K562 (cell line): Measurements from ENCODE around the gene TRIM37. TPM values are rescaled to one million over a fixed set of nuclear protein-coding genes. Genes with fewer than 3 reads are reported as not detected.

Source experiments
- BDP1 ChIP-seq: IDR thresholded peaks from 3 replicates; pipeline ENCODE4 v1.6.1; 2011; ENCODE audit not compliant: insufficient read length, insufficient read depth
- DMBX1 ChIP-seq: fragments of 250-450 bp; sonication (Bioruptor Pico); IDR thresholded peaks from 2 replicates; pipeline ENCODE4 v1.8.0; 2022; ENCODE audit warnings: inconsistent platforms, mild to moderate bottlenecking, moderate library complexity, borderline replicate concordance
- KDM5B ChIP-seq: fragments of 200-600 bp; sonication (generic); IDR thresholded peaks from 2 replicates; pipeline ENCODE4 v1.6.1; 2012; ENCODE audit warnings: low read depth, mild to moderate bottlenecking, moderate library complexity, low read length, control low read depth, inconsistent platforms; ENCODE audit not compliant: insufficient replicate concordance
- MYC ChIP-seq, 2 experiments: fragments of 250-450 bp in 1 of 2; sonication (Bioruptor Pico) in 1 of 2; IDR thresholded peaks; 2 replicates each; pipeline versions ENCODE4 v1.5.1 to v1.6.1; 2012 to 2021; ENCODE audit warnings: low read depth in 2 of 2, borderline replicate concordance in 1 of 2, improper control_type of control experiment in 1 of 2, low read length in 1 of 2, mild to moderate bottlenecking in 1 of 2, moderate library complexity in 1 of 2
- POLR2AphosphoS2 ChIP-seq: IDR thresholded peaks from 2 replicates; pipeline ENCODE4 v1.6.1; 2012; ENCODE audit warnings: low read length, improper control_type of control experiment
- ZC3H4 ChIP-seq: sonication (generic); formaldehyde crosslinking; IDR thresholded peaks from 2 replicates; pipeline ENCODE4 v1.9.0; 2021; ENCODE audit warnings: missing genetic modification reagents, borderline replicate concordance
- polyA plus RNA-seq, 8 experiments: library from polyadenylated mRNA; depleted of rRNA in 4 of 8; stranded (reverse) in 5 of 8; unstranded in 3 of 8; fragments of >200 nt; fragmentation: Nextera tagmentation in 2 of 8; fragmentation: Illumina TruSeq in 1 of 8; extraction: Ambion mirVana in 2 of 8; extraction: Trizol in 1 of 8; gene quantifications; 2 replicates each; pipeline versions ENCODE4 v1.2.1 to v1.2.3, GENCODE V29; 2011 to 2014; ENCODE audit warnings: inconsistent platforms in 1 of 8, missing spikeins in 1 of 8
- total RNA-seq, 7 experiments: library from RNA; depleted of rRNA in 6 of 7; stranded (reverse); fragments of >200 nt in 6 of 7; fragmentation: Illumina TruSeq in 2 of 7; extraction: Trizol in 2 of 7; gene quantifications; 2 replicates each; pipeline versions ENCODE4 v1.2.1 to v1.2.3, GENCODE V29; 2011 to 2021; ENCODE audit warnings: low replicate concordance in 1 of 7
- TF ChIP-seq, protein P1 (sequence below): fragments of 450-650 bp; IDR thresholded peaks from 2 replicates; pipeline ENCODE4 v1.6.1; 2016; ENCODE audit warnings: mild to moderate bottlenecking, moderate library complexity
- TF ChIP-seq, protein P2 (sequence below): sonication (generic); formaldehyde crosslinking; IDR thresholded peaks from 2 replicates; pipeline ENCODE4 v1.8.0; 2022; ENCODE audit warnings: mild to moderate bottlenecking, missing genetic modification reagents
- TF ChIP-seq, protein P3 (sequence below): sonication (generic); formaldehyde crosslinking; IDR thresholded peaks from 2 replicates; pipeline ENCODE4 v1.8.0; 2022; ENCODE audit warnings: missing genetic modification reagents, mild to moderate bottlenecking, borderline replicate concordance

TRIM37 gene
- total and polyA plus RNA-seq, 9 of the 15 experiments (the other 6 are each of a cell fraction or from before 2014, with no cell fraction given), result 4.5 to 31.4 (median 23.8) TPM

DNA sequence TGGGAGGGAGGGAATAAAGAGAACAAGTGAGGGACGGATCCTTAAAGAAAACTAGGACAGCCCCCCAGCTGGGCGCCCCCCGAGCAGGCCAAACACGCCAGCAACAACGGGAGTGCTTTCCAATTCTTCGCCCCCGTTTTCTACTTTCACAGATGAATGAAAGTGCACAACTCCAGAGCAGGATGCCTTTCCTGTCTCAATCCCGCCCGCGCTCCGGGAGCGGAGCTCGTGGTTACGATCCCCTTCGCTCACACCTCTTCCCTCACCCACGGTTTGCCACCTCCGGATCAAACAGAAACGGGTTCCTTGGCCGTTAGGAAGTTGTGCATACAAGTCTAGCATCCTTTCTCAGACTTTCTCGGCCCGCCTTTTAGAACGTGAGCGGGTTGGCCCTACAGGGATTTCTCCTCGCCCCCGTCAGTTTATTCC, 47.6 kb upstream of the TRIM37 start (continued):
- TF ChIP-seq, protein P1, sequence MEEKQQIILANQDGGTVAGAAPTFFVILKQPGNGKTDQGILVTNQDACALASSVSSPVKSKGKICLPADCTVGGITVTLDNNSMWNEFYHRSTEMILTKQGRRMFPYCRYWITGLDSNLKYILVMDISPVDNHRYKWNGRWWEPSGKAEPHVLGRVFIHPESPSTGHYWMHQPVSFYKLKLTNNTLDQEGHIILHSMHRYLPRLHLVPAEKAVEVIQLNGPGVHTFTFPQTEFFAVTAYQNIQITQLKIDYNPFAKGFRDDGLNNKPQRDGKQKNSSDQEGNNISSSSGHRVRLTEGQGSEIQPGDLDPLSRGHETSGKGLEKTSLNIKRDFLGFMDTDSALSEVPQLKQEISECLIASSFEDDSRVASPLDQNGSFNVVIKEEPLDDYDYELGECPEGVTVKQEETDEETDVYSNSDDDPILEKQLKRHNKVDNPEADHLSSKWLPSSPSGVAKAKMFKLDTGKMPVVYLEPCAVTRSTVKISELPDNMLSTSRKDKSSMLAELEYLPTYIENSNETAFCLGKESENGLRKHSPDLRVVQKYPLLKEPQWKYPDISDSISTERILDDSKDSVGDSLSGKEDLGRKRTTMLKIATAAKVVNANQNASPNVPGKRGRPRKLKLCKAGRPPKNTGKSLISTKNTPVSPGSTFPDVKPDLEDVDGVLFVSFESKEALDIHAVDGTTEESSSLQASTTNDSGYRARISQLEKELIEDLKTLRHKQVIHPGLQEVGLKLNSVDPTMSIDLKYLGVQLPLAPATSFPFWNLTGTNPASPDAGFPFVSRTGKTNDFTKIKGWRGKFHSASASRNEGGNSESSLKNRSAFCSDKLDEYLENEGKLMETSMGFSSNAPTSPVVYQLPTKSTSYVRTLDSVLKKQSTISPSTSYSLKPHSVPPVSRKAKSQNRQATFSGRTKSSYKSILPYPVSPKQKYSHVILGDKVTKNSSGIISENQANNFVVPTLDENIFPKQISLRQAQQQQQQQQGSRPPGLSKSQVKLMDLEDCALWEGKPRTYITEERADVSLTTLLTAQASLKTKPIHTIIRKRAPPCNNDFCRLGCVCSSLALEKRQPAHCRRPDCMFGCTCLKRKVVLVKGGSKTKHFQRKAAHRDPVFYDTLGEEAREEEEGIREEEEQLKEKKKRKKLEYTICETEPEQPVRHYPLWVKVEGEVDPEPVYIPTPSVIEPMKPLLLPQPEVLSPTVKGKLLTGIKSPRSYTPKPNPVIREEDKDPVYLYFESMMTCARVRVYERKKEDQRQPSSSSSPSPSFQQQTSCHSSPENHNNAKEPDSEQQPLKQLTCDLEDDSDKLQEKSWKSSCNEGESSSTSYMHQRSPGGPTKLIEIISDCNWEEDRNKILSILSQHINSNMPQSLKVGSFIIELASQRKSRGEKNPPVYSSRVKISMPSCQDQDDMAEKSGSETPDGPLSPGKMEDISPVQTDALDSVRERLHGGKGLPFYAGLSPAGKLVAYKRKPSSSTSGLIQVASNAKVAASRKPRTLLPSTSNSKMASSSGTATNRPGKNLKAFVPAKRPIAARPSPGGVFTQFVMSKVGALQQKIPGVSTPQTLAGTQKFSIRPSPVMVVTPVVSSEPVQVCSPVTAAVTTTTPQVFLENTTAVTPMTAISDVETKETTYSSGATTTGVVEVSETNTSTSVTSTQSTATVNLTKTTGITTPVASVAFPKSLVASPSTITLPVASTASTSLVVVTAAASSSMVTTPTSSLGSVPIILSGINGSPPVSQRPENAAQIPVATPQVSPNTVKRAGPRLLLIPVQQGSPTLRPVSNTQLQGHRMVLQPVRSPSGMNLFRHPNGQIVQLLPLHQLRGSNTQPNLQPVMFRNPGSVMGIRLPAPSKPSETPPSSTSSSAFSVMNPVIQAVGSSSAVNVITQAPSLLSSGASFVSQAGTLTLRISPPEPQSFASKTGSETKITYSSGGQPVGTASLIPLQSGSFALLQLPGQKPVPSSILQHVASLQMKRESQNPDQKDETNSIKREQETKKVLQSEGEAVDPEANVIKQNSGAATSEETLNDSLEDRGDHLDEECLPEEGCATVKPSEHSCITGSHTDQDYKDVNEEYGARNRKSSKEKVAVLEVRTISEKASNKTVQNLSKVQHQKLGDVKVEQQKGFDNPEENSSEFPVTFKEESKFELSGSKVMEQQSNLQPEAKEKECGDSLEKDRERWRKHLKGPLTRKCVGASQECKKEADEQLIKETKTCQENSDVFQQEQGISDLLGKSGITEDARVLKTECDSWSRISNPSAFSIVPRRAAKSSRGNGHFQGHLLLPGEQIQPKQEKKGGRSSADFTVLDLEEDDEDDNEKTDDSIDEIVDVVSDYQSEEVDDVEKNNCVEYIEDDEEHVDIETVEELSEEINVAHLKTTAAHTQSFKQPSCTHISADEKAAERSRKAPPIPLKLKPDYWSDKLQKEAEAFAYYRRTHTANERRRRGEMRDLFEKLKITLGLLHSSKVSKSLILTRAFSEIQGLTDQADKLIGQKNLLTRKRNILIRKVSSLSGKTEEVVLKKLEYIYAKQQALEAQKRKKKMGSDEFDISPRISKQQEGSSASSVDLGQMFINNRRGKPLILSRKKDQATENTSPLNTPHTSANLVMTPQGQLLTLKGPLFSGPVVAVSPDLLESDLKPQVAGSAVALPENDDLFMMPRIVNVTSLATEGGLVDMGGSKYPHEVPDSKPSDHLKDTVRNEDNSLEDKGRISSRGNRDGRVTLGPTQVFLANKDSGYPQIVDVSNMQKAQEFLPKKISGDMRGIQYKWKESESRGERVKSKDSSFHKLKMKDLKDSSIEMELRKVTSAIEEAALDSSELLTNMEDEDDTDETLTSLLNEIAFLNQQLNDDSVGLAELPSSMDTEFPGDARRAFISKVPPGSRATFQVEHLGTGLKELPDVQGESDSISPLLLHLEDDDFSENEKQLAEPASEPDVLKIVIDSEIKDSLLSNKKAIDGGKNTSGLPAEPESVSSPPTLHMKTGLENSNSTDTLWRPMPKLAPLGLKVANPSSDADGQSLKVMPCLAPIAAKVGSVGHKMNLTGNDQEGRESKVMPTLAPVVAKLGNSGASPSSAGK, result peak; percentile 67
- TF ChIP-seq, protein P2, sequence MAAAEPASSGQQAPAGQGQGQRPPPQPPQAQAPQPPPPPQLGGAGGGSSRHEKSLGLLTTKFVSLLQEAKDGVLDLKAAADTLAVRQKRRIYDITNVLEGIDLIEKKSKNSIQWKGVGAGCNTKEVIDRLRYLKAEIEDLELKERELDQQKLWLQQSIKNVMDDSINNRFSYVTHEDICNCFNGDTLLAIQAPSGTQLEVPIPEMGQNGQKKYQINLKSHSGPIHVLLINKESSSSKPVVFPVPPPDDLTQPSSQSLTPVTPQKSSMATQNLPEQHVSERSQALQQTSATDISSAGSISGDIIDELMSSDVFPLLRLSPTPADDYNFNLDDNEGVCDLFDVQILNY, result no peak
- peak; percentile 21; the same call in 1 of the 2 replicates for TF ChIP-seq MYC (IDR thresholded peaks at IDR 0.05; ENCODE audit: low read depth, low read length)
- peak; percentile 42; the same call in 1 of the 2 replicates for TF ChIP-seq MYC (CRISPR knock-in tag; IDR thresholded peaks at IDR 0.05; ENCODE audit: borderline replicate concordance, low read depth)
- TF ChIP-seq POLR2AphosphoS2, result no peak
- TF ChIP-seq DMBX1 (CRISPR knock-in tag), result no peak; the same call in 1 of the 2 replicates
- no peak for TF ChIP-seq BDP1
- TF ChIP-seq KDM5B, result peak; percentile 30
- TF ChIP-seq, protein P3, sequence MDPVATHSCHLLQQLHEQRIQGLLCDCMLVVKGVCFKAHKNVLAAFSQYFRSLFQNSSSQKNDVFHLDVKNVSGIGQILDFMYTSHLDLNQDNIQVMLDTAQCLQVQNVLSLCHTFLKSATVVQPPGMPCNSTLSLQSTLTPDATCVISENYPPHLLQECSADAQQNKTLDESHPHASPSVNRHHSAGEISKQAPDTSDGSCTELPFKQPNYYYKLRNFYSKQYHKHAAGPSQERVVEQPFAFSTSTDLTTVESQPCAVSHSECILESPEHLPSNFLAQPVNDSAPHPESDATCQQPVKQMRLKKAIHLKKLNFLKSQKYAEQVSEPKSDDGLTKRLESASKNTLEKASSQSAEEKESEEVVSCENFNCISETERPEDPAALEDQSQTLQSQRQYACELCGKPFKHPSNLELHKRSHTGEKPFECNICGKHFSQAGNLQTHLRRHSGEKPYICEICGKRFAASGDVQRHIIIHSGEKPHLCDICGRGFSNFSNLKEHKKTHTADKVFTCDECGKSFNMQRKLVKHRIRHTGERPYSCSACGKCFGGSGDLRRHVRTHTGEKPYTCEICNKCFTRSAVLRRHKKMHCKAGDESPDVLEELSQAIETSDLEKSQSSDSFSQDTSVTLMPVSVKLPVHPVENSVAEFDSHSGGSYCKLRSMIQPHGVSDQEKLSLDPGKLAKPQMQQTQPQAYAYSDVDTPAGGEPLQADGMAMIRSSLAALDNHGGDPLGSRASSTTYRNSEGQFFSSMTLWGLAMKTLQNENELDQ (CRISPR knock-in tag), result no peak
- peak; percentile 54; the same call in 1 of the 2 replicates for TF ChIP-seq ZC3H4 (CRISPR knock-in tag)
